Left lung (tissue), 10 donors: ENCODE data around the gene IL27RA. TPM values are rescaled to one million over a fixed set of nuclear protein-coding genes. Genes with fewer than 3 reads are reported as not detected.

Experiments used
- ATAC-seq: fragments of 200-7000 bp; cut with Tn5 transposase; one replicate; pipeline ENCODE4 v1.9.1; 2020; ENCODE audit warnings: moderate library complexity
- DNase-seq, 4 donors: peaks; one replicate each; pipeline ENCODE4 v3.0.0-alpha.2; 2013 to 2020
- H3K27ac ChIP-seq, 2 donors: fragments of 200-600 bp; sonication (generic) in 1 of 2; one replicate each; pipeline versions ENCODE4 v1.5.0 to v1.8.0; 2020 to 2021
- H3K27me3 ChIP-seq, 2 donors: fragments of 200-600 bp; sonication (generic) in 1 of 2; one replicate each; pipeline versions ENCODE4 v1.5.0 to v1.8.0; 2020 to 2021
- H3K36me3 ChIP-seq, 2 donors: fragments of 200-600 bp; sonication (generic) in 1 of 2; one replicate each; pipeline versions ENCODE4 v1.5.0 to v1.8.0; 2020 to 2021
- H3K4me1 ChIP-seq, 2 donors: fragments of 200-600 bp; one replicate each; pipeline ENCODE4 v1.8.0; 2021
- H3K4me3 ChIP-seq, 2 donors: fragments of 200-600 bp; sonication (generic) in 1 of 2; one replicate each; pipeline versions ENCODE4 v1.5.0 to v1.8.0; 2020 to 2021; ENCODE audit warnings: mild to moderate bottlenecking in 1 of 2
- H3K9me3 ChIP-seq, 2 donors: fragments of 200-600 bp; sonication (generic) in 1 of 2; one replicate each; pipeline versions ENCODE4 v1.5.0 to v1.8.0; 2020 to 2021
- intact Hi-C, 2 donors: fragments of 100-400 bp; cut with DNase I; formaldehyde crosslinking; loops; one replicate each; pipeline versions ENCODE4 v1.11.2 to v1.14.2; 2022
- polyA plus RNA-seq, 6 donors: library from polyadenylated mRNA; unstranded; fragments of 120-200 nt; gene quantifications; one replicate each; pipeline ENCODE4 v1.2.1, GENCODE V29; 2013; ENCODE audit not compliant: insufficient read length in 6 of 6
- total RNA-seq, 2 donors: library from RNA; stranded (reverse); fragmentation: NEBNext Ultra II Directional; extraction: Animal tissue kit (Norgen Biotek cat#: 25700); gene quantifications; one replicate each; pipeline ENCODE4 v1.2.1, GENCODE V29; 2021
- TF ChIP-seq, protein P1 (sequence below), 2 donors: fragments of 200-600 bp; sonication (generic) in 1 of 2; IDR thresholded peaks; one replicate each; pipeline versions ENCODE4 v1.5.0 to v1.8.0; 2021; ENCODE audit warnings: antibody characterized with exemption in 2 of 2
- donor health status: DM: no; HTN: yes; CAD: no.
- donor health status: DM: no; HTN: no; CAD: no.

The IL27RA gene
- total and polyA plus RNA-seq, 8 donors: 6.7 to 17.4 (median 8.3) TPM

DNA sequence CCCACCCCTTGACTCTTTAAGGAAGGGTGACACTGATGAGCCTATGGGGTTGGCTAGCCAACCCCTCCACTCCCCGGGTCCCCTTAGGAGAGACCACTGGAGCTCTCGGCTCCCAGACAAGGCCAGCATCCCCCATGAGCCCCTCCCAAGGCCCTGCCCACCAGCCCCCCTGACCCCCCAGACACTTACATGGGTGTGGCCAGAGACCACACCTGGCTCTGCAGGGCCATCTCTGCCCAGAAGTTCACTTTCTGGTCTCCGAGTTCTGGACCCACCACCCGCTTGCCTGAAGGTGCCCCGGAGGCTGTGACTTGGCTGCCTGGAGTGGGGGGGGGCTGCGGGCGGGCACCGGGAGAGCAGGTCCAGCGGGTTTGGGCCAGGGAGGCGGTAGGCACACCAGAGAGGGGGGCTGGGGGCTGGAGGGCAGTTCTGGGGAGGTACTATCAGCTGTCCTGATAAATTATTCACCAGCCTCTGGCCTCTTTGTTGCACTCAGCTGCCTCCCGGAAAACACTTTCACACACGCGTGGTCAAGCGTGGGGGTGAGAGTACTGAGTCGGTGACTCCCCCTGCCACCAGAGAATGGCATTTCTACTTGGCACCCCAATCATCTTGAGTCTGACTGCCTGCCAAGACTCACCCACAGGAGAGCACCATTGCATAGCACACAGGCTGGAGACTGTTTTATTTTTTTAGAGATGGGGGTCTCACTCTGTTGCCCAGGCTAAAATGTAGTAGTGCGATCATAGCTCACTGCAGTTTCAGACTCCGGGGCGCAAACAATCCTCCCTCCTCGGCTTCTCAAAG, 30.4 kb downstream of the IL27RA start, which contains the start of gene PALM3:
Gene PALM3, minus strand, starts transcription at position 326 of the 807 bp plus-strand sequence. Its CDS starts 96 bp downstream, at position 230.
- TF ChIP-seq, protein P1, sequence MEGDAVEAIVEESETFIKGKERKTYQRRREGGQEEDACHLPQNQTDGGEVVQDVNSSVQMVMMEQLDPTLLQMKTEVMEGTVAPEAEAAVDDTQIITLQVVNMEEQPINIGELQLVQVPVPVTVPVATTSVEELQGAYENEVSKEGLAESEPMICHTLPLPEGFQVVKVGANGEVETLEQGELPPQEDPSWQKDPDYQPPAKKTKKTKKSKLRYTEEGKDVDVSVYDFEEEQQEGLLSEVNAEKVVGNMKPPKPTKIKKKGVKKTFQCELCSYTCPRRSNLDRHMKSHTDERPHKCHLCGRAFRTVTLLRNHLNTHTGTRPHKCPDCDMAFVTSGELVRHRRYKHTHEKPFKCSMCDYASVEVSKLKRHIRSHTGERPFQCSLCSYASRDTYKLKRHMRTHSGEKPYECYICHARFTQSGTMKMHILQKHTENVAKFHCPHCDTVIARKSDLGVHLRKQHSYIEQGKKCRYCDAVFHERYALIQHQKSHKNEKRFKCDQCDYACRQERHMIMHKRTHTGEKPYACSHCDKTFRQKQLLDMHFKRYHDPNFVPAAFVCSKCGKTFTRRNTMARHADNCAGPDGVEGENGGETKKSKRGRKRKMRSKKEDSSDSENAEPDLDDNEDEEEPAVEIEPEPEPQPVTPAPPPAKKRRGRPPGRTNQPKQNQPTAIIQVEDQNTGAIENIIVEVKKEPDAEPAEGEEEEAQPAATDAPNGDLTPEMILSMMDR (IDR thresholded peaks at IDR 0.05): no peak
- peaks cover 11 to 56% of the 10 kb centered on the region in 2 donors for H3K27me3 ChIP-seq
- H3K4me3 ChIP-seq: peak within 1 kb of the TSS in 1 of 2 donors; percentile 33
- DNase-seq: peak in 2 of 4 donors; percentile 59 to 73
- intact Hi-C loops: loop anchor here in 1 of 2 donors (10.0 kb wide), 1 partner anchor 177 kb away; no protein-coding TSS in a partner anchor
- peaks cover 0 to 22% of the 10 kb centered on the region in 2 donors for H3K4me1 ChIP-seq
- peak; percentile 90 for ATAC-seq
- no peak within 1 kb of the TSS for H3K27ac ChIP-seq
- H3K9me3 ChIP-seq: no peaks in the 10 kb centered on the region
- no peaks in the 10 kb centered on the region for H3K36me3 ChIP-seq

DNA sequence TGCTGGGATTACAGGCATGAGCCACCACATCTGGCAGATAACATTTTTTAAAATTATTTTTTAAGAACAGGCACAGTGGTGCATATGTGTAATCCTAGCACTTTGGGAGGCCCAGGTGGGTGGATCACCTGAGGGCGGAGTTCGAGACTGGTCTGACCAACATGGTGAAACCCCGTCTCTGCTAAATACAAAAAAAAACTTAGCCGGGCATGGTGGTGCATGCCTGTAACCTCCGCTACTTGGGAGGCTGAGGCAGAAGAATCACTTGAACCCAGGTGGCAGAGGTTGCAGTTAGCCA, 30.9 kb downstream of the IL27RA start:
- Histone ChIP-seq H3K27ac (no peak overlapping the region), H3K27me3 (peaks cover 11 to 50% of the 10 kb centered on the region in 2 donors), H3K4me3 (no peak overlapping the region), H3K36me3 (no peaks in the 10 kb centered on the region), H3K9me3 (no peaks in the 10 kb centered on the region), H3K4me1 (peaks cover 0 to 17% of the 10 kb centered on the region in 2 donors)
- no peak for ATAC-seq
- no peak for DNase-seq
- intact Hi-C loops: loop anchor here in 1 of 2 donors (10.0 kb wide), 1 partner anchor 178 kb away; no protein-coding TSS in a partner anchor
- TF ChIP-seq, protein P1 (IDR thresholded peaks at IDR 0.05): no peak

DNA sequence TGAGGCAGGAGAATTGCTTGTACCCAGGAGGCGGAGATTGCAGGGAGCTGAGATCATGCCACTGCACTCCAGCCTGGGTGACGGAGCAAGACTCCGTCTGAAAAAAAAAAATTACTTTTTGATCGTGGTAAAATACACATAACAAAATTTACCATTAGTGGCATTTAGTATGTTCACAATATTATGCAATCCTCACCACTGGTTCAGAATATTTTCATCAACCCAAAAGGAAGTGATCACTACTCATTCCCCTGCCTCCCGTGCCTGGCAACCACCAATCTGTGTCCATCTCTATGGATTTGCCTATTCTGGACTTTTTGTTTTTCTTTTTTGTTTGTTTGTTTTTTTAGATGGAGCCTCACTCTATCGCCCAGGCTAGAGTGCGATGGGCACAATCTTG, 31.5 kb downstream of the IL27RA start:
- H3K9me3 ChIP-seq: no peaks in the 10 kb centered on the region
- H3K4me3 ChIP-seq: no peak overlapping the region
- peaks cover 0 to 13% of the 10 kb centered on the region in 2 donors for H3K4me1 ChIP-seq
- no peak overlapping the region for H3K27ac ChIP-seq
- DNase-seq (no peak), ATAC-seq (no peak)
- H3K27me3 ChIP-seq: peaks cover 11 to 44% of the 10 kb centered on the region in 2 donors
- H3K36me3 ChIP-seq: no peaks in the 10 kb centered on the region
- intact Hi-C loops: loop anchor here in 1 of 2 donors (10.0 kb wide), 1 partner anchor 178 kb away; no protein-coding TSS in a partner anchor
- TF ChIP-seq, protein P1 (IDR thresholded peaks at IDR 0.05): no peak

GRCh38 chr19:14066134-14066533, 34.6 kb downstream of the IL27RA start:
- ATAC-seq: no peak
- Histone ChIP-seq H3K27ac (no peak overlapping the region), H3K9me3 (no peaks in the 10 kb centered on the region), H3K36me3 (no peaks in the 10 kb centered on the region), H3K4me1 (no peaks in the 10 kb centered on the region), H3K4me3 (no peak overlapping the region), H3K27me3 (peaks cover 0 to 14% of the 10 kb centered on the region in 2 donors)
- DNase-seq: no peak
- intact Hi-C loops: loop anchor here in 1 of 2 donors (10.0 kb wide), 1 partner anchor 181 kb away; no protein-coding TSS in a partner anchor
- TF ChIP-seq, protein P1 (IDR thresholded peaks at IDR 0.05): no peak
